HepG2 (cell line): ENCODE results near the gene ATF6. TPM values are rescaled to one million over a fixed set of nuclear protein-coding genes. Genes with fewer than 3 reads are reported as not detected.

ENCODE experiments used
- DBP ChIP-seq: sonication (generic); formaldehyde crosslinking; IDR thresholded peaks from 2 replicates; pipeline ENCODE4 v1.4.0; 2020; ENCODE audit warnings: missing genetic modification reagents; ENCODE audit errors: not compliant biosample characterization
- ESRRA ChIP-seq: sonication (generic); formaldehyde crosslinking; IDR thresholded peaks from 2 replicates; pipeline ENCODE4 v1.5.1; 2020; ENCODE audit warnings: mild to moderate bottlenecking, low read depth, missing genetic modification reagents
- LCORL ChIP-seq, 2 experiments: fragments of 450-650 bp in 1 of 2; sonication (generic) in 1 of 2; formaldehyde crosslinking in 1 of 2; IDR thresholded peaks; 2 replicates each; pipeline versions ENCODE4 v1.5.0 to v1.6.1; 2017 to 2020; ENCODE audit warnings: antibody characterized with exemption in 1 of 2, missing genetic modification reagents in 1 of 2
- MBNL3 ChIP-seq: fragments of 250-450 bp; sonication (Bioruptor Pico); conservative IDR thresholded peaks from 2 replicates; pipeline ENCODE4 v1.8.0; 2022; ENCODE audit warnings: mild to moderate bottlenecking, inconsistent platforms
- MXD1 ChIP-seq: sonication (generic); formaldehyde crosslinking; IDR thresholded peaks from 2 replicates; pipeline ENCODE4 v1.4.0; 2020; ENCODE audit warnings: mild to moderate bottlenecking, missing genetic modification reagents
- PRDM4 ChIP-seq: sonication (generic); formaldehyde crosslinking; IDR thresholded peaks from 2 replicates; pipeline ENCODE4 v1.9.0; 2021; ENCODE audit warnings: missing genetic modification reagents, borderline replicate concordance
- SMARCC2 ChIP-seq: fragments of 450-650 bp; IDR thresholded peaks from 2 replicates; pipeline ENCODE4 v1.6.1; 2017; ENCODE audit warnings: antibody characterized with exemption, mild to moderate bottlenecking
- TRAFD1 ChIP-seq: sonication (generic); formaldehyde crosslinking; IDR thresholded peaks from 2 replicates; pipeline ENCODE4 v1.5.1; 2020; ENCODE audit warnings: missing genetic modification reagents, mild to moderate bottlenecking, borderline replicate concordance
- ZSCAN25 ChIP-seq: sonication (generic); formaldehyde crosslinking; IDR thresholded peaks from 2 replicates; pipeline ENCODE4 v1.8.0; 2022; ENCODE audit warnings: mild to moderate bottlenecking, missing genetic modification reagents
- polyA plus RNA-seq, 8 experiments: library from polyadenylated mRNA; depleted of rRNA in 3 of 8; stranded (reverse) in 7 of 8; unstranded in 1 of 8; fragments of >200 nt; fragmentation: Illumina TruSeq in 4 of 8; extraction: Trizol in 4 of 8; gene quantifications; 2 replicates each; pipeline versions ENCODE4 v1.2.1 to v1.2.3, GENCODE V29; 2011 to 2016; ENCODE audit warnings: low read depth in 4 of 8, missing spikeins in 1 of 8, mixed read lengths in 1 of 8; ENCODE audit not compliant: insufficient read depth in 1 of 8
- total RNA-seq, 5 experiments: library from RNA; depleted of rRNA; stranded (reverse); fragments of >200 nt; fragmentation: Illumina TruSeq; extraction: Trizol; gene quantifications; 2 replicates each; pipeline ENCODE4 v1.2.3, GENCODE V29; 2016; ENCODE audit warnings: low read depth in 1 of 5
- TF ChIP-seq, protein P1 (sequence below), 2 experiments: sonication (generic) in 1 of 2; formaldehyde crosslinking in 1 of 2; IDR thresholded peaks; 2 replicates each; pipeline versions ENCODE4 v1.4.0 to v1.6.1; 2016 to 2020; ENCODE audit warnings: borderline replicate concordance in 1 of 2, low read depth in 1 of 2, mild to moderate bottlenecking in 1 of 2, missing genetic modification reagents in 1 of 2
- TF ChIP-seq, protein P2 (sequence below): sonication (generic); formaldehyde crosslinking; IDR thresholded peaks from 2 replicates; pipeline ENCODE4 v1.5.1; 2020; ENCODE audit warnings: mild to moderate bottlenecking, missing genetic modification reagents, moderate library complexity

The ATF6 gene
- total and polyA plus RNA-seq, 2 of the 13 experiments (the other 11 are each of a cell fraction or from before 2014, with no cell fraction given), result 13.2 to 14.5 TPM

- no peak for TF ChIP-seq MXD1 (CRISPR knock-in tag)
- TF ChIP-seq, protein P1, sequence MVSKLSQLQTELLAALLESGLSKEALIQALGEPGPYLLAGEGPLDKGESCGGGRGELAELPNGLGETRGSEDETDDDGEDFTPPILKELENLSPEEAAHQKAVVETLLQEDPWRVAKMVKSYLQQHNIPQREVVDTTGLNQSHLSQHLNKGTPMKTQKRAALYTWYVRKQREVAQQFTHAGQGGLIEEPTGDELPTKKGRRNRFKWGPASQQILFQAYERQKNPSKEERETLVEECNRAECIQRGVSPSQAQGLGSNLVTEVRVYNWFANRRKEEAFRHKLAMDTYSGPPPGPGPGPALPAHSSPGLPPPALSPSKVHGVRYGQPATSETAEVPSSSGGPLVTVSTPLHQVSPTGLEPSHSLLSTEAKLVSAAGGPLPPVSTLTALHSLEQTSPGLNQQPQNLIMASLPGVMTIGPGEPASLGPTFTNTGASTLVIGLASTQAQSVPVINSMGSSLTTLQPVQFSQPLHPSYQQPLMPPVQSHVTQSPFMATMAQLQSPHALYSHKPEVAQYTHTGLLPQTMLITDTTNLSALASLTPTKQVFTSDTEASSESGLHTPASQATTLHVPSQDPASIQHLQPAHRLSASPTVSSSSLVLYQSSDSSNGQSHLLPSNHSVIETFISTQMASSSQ (IDR thresholded peaks at IDR 0.05; ENCODE audit: low read depth), result no peak
- TF ChIP-seq, protein P1 (CRISPR knock-in tag; IDR thresholded peaks at IDR 0.05; ENCODE audit: borderline replicate concordance), result no peak
- no peak for TF ChIP-seq SMARCC2
- TF ChIP-seq LCORL (IDR thresholded peaks at IDR 0.05), result no peak
- TF ChIP-seq LCORL (CRISPR knock-in tag; IDR thresholded peaks at IDR 0.05), result 0 out of 2 replicates have a peak, but pooled peaks have one; percentile 5
- no peak for TF ChIP-seq ZSCAN25 (CRISPR knock-in tag)
- TF ChIP-seq ESRRA (CRISPR knock-in tag), result no peak
- no peak for TF ChIP-seq PRDM4 (CRISPR knock-in tag)
- TF ChIP-seq, protein P2, sequence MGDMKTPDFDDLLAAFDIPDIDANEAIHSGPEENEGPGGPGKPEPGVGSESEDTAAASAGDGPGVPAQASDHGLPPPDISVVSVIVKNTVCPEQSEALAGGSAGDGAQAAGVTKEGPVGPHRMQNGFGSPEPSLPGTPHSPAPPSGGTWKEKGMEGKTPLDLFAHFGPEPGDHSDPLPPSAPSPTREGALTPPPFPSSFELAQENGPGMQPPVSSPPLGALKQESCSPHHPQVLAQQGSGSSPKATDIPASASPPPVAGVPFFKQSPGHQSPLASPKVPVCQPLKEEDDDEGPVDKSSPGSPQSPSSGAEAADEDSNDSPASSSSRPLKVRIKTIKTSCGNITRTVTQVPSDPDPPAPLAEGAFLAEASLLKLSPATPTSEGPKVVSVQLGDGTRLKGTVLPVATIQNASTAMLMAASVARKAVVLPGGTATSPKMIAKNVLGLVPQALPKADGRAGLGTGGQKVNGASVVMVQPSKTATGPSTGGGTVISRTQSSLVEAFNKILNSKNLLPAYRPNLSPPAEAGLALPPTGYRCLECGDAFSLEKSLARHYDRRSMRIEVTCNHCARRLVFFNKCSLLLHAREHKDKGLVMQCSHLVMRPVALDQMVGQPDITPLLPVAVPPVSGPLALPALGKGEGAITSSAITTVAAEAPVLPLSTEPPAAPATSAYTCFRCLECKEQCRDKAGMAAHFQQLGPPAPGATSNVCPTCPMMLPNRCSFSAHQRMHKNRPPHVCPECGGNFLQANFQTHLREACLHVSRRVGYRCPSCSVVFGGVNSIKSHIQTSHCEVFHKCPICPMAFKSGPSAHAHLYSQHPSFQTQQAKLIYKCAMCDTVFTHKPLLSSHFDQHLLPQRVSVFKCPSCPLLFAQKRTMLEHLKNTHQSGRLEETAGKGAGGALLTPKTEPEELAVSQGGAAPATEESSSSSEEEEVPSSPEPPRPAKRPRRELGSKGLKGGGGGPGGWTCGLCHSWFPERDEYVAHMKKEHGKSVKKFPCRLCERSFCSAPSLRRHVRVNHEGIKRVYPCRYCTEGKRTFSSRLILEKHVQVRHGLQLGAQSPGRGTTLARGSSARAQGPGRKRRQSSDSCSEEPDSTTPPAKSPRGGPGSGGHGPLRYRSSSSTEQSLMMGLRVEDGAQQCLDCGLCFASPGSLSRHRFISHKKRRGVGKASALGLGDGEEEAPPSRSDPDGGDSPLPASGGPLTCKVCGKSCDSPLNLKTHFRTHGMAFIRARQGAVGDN (CRISPR knock-in tag), result peak; percentile 70
- TF ChIP-seq MBNL3, result no peak
- TF ChIP-seq TRAFD1 (CRISPR knock-in tag), result no peak
- TF ChIP-seq DBP, result no peak
Measured at GRCh38 chr1:161726473-161727255, 39.5 kb upstream of the ATF6 start (continued).
